Measurements from ENCODE around the gene SMYD2. TPM values are rescaled to one million over a fixed set of nuclear protein-coding genes. Genes with fewer than 3 reads are reported as not detected.

The SMYD2 gene
- polyA plus RNA-seq, 3 donors: 14.2 to 28.4 (median 23.6) TPM

DNA sequence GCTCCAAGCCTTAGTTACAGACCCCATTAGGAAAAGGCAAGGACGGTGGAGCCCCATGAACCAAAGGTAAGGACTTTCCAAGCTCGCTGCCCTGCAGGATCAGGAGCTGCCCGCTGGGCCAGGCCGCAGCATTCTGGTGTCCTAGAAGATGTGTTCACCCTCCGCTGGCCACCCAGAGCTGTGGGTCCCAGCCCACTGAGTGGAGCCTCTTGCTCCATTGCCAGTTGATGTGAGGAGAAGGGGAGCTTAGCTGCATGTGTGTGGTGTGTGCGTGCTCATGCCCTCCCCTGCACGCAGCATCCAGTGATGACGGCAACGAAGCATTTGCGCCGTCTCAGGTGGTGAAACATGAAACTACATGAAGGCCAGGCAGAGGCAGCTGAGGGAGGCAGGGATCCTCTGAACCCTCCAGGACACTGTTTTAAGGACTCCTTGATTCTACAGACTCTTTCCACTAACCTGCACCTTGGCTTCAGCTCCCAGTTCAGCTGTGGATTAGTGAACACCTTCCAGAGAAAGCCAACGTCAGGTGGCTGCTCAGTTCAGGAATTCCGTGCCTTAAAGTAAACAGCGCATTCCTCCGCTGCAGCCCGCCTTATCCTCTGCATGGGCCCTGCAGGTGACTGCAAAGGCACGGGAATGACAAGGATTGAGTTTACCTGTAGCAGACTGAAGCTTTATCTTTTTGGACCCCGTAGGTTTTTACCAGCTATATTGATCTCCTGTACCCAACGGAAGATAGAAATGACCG, 48.7 kb downstream of the SMYD2 start:
- WGBS (ENCODE audit: insufficient coverage): 98% methylated on average over 17 of the region's 20 CpGs
- no peaks in the 10 kb centered on the region for H3K4me1 ChIP-seq (ENCODE audit: control insufficient read depth in 1 of 2, insufficient read depth in 2 of 2, low read length in 2 of 2)
- H3K4me3 Mint-ChIP-seq: no peak overlapping the region
- no peak overlapping the region for H3K4me2 ChIP-seq (replicated peaks; ENCODE audit: extremely low read depth, low read length, poor library complexity, severe bottlenecking)
- H3K4me3 ChIP-seq (replicated peaks in 1 of 3; ENCODE audit: low read depth in 2 of 3, low read length in 3 of 3): no peak overlapping the region
- no peak overlapping the region for H3K27ac Mint-ChIP-seq
- no peaks in the 10 kb centered on the region for H3K79me2 ChIP-seq (ENCODE audit: insufficient read depth, low read length)
- H3K36me3 Mint-ChIP-seq: peaks cover 49 to 59% of the 10 kb centered on the region in 2 donors
- no peaks in the 10 kb centered on the region for H3K9me3 Mint-ChIP-seq
- peaks cover 22 to 37% of the 10 kb centered on the region in 2 donors for H3K36me3 ChIP-seq (replicated peaks in 1 of 2; ENCODE audit: control insufficient read depth in 1 of 2, insufficient read depth in 2 of 2, low read length in 2 of 2)
- H2AFZ ChIP-seq (ENCODE audit: insufficient read depth, low read depth, low read length, poor library complexity, severe bottlenecking): no peak overlapping the region
- H3K27me3 ChIP-seq (ENCODE audit: control insufficient read depth in 2 of 2, insufficient read depth in 2 of 2, low read length in 2 of 2): no peaks in the 10 kb centered on the region
- intact Hi-C loops (cut with micrococcal nuclease): loop anchor here (5.0 kb wide), 2 partner anchors 67 to 1082 kb away; no protein-coding TSS in a partner anchor
- no peaks in the 10 kb centered on the region for H3K9me3 ChIP-seq (replicated peaks in 1 of 2; ENCODE audit: control insufficient read depth in 1 of 2, insufficient read depth in 1 of 2, low read length in 2 of 2)
- TF ChIP-seq, protein P1, sequence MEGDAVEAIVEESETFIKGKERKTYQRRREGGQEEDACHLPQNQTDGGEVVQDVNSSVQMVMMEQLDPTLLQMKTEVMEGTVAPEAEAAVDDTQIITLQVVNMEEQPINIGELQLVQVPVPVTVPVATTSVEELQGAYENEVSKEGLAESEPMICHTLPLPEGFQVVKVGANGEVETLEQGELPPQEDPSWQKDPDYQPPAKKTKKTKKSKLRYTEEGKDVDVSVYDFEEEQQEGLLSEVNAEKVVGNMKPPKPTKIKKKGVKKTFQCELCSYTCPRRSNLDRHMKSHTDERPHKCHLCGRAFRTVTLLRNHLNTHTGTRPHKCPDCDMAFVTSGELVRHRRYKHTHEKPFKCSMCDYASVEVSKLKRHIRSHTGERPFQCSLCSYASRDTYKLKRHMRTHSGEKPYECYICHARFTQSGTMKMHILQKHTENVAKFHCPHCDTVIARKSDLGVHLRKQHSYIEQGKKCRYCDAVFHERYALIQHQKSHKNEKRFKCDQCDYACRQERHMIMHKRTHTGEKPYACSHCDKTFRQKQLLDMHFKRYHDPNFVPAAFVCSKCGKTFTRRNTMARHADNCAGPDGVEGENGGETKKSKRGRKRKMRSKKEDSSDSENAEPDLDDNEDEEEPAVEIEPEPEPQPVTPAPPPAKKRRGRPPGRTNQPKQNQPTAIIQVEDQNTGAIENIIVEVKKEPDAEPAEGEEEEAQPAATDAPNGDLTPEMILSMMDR (IDR thresholded peaks at IDR 0.05): no peak
- no peak overlapping the region for H3K27ac ChIP-seq (ENCODE audit: low read depth in 1 of 2, low read length in 2 of 2)
- H3K4me1 Mint-ChIP-seq: peaks cover 2% of the 10 kb centered on the region
- no peaks in the 10 kb centered on the region for H4K20me1 ChIP-seq (ENCODE audit: insufficient read depth, low read length)
- DNase-seq: no peak
- peaks cover 0 to 3% (median 0%) of the 10 kb centered on the region in 3 donors for H3K27me3 Mint-ChIP-seq (ENCODE audit: low read depth in 3 of 3)
- H3K9ac ChIP-seq (ENCODE audit: insufficient read depth, low read length, poor library complexity, severe bottlenecking): no peak overlapping the region

DNA sequence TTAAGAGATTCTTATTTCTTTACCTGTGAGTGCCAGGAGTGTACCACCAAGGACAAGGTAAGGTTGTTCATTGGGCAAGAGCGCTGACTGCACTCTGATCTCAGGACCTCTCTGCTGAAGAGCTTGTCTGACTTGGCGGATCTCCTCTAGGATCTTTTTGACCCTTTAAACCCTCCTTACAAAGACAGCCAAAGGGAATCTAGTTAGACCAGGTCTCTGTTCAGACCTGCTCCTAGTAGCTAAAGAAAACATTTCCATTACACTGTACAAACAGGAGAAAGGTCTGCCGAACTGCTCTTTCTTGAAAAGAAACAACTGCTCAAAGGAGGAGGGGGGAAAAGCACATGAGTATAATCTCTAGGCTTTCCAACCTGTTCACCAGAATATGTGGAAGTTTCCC, 49.3 kb downstream of the SMYD2 start:
- no peak overlapping the region for H3K4me3 Mint-ChIP-seq
- Histone ChIP-seq H3K27me3 (ENCODE audit: control insufficient read depth in 2 of 2, insufficient read depth in 2 of 2, low read length in 2 of 2) (no peaks in the 10 kb centered on the region), H3K4me3 (replicated peaks in 1 of 3; ENCODE audit: low read depth in 2 of 3, low read length in 3 of 3) (no peak overlapping the region), H3K9ac (ENCODE audit: insufficient read depth, low read length, poor library complexity, severe bottlenecking) (no peak overlapping the region), H2AFZ (ENCODE audit: insufficient read depth, low read depth, low read length, poor library complexity, severe bottlenecking) (no peak overlapping the region), H3K9me3 (replicated peaks in 1 of 2; ENCODE audit: control insufficient read depth in 1 of 2, insufficient read depth in 1 of 2, low read length in 2 of 2) (no peaks in the 10 kb centered on the region), H4K20me1 (ENCODE audit: insufficient read depth, low read length) (no peaks in the 10 kb centered on the region), H3K27ac (ENCODE audit: low read depth in 1 of 2, low read length in 2 of 2) (no peak overlapping the region), H3K36me3 (replicated peaks in 1 of 2; ENCODE audit: control insufficient read depth in 1 of 2, insufficient read depth in 2 of 2, low read length in 2 of 2) (peaks cover 20 to 34% of the 10 kb centered on the region in 2 donors), H3K79me2 (ENCODE audit: insufficient read depth, low read length) (no peaks in the 10 kb centered on the region), H3K4me1 (ENCODE audit: control insufficient read depth in 1 of 2, insufficient read depth in 2 of 2, low read length in 2 of 2) (no peaks in the 10 kb centered on the region), H3K4me2 (replicated peaks; ENCODE audit: extremely low read depth, low read length, poor library complexity, severe bottlenecking) (no peak overlapping the region)
- no peak for DNase-seq
- peaks cover 0 to 3% (median 0%) of the 10 kb centered on the region in 3 donors for H3K27me3 Mint-ChIP-seq (ENCODE audit: low read depth in 3 of 3)
- peaks cover 2% of the 10 kb centered on the region for H3K4me1 Mint-ChIP-seq
- no peak overlapping the region for H3K27ac Mint-ChIP-seq
- intact Hi-C loops (cut with micrococcal nuclease): no loop called here
- peaks cover 49 to 56% of the 10 kb centered on the region in 2 donors for H3K36me3 Mint-ChIP-seq
- H3K9me3 Mint-ChIP-seq: no peaks in the 10 kb centered on the region
- 100% methylated on average over 1 of the region's 3 CpGs for WGBS (ENCODE audit: insufficient coverage)
- TF ChIP-seq, protein P1 (IDR thresholded peaks at IDR 0.05): no peak

Measured in CD14-positive monocyte (primary cell).